OCI-LY7 (cell line): ENCODE data around the gene VHLL.

ENCODE experiments used
- EZH2phosphoT487 ChIP-seq: fragments of 200-600 bp; sonication (generic); IDR thresholded peaks from 2 replicates; pipeline ENCODE4 v1.6.1; 2018; ENCODE audit warnings: low read depth, borderline replicate concordance, mild to moderate bottlenecking, mixed run types, antibody characterized with exemption, low read length, moderate library complexity, mixed read lengths
- TF ChIP-seq, protein P1 (sequence below): fragments of 200-600 bp; sonication (generic); conservative IDR thresholded peaks from 2 replicates; pipeline ENCODE4 v1.5.1; 2014; ENCODE audit warnings: mild to moderate bottlenecking, antibody characterized with exemption, low read length, moderate library complexity, mixed read lengths

DNA sequence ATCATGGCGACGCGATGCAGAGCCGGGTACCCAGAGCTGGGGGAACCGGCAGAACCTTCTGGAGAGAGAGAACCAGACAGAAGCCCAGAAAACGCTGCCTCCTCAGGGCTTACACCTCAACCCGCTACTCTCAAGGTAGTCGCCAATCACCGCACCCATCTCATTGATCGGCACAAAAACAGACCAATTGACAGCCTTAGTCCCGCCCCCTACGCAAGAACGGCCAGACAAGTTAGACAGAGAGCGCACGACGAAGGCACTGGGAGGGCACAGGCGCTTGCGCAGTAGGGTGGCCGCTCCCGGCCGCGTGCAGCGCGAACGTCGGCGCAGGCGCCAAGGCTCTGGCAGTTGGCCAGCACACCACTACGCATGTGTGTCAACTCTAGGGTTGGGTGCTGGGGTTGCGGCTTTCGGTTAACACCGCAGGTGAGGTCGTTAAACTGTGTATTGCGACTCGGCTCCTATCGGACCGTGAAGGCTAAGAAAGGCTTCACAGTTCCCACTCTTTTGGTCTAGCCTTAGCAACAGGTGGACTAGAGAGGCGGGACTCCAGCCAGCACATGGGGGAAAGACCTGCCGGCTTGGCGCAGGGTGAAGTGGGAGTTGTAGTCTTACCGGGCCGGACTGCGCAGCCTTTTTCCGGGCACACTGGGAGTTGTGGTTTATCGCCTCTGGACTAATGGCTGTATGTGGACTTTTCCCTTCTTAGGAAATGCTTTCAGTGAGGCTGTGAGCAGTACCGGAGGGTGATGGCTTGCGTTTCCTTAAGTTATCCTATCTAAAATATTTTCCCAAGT lies 39.3 kb upstream of the VHLL start, which contains the start of the genes CCT3 and TSACC:
- TF ChIP-seq, protein P1, sequence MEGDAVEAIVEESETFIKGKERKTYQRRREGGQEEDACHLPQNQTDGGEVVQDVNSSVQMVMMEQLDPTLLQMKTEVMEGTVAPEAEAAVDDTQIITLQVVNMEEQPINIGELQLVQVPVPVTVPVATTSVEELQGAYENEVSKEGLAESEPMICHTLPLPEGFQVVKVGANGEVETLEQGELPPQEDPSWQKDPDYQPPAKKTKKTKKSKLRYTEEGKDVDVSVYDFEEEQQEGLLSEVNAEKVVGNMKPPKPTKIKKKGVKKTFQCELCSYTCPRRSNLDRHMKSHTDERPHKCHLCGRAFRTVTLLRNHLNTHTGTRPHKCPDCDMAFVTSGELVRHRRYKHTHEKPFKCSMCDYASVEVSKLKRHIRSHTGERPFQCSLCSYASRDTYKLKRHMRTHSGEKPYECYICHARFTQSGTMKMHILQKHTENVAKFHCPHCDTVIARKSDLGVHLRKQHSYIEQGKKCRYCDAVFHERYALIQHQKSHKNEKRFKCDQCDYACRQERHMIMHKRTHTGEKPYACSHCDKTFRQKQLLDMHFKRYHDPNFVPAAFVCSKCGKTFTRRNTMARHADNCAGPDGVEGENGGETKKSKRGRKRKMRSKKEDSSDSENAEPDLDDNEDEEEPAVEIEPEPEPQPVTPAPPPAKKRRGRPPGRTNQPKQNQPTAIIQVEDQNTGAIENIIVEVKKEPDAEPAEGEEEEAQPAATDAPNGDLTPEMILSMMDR = no peak
- TF ChIP-seq EZH2phosphoT487 = no peak
